GM21526 (cell line): ENCODE data around the gene HIVEP3.

Experiments used
- ATAC-seq: cut with Tn5 transposase; IDR thresholded peaks from one replicate; pipeline ENCODE4 v1.9.1; 2021; ENCODE audit warnings: moderate library complexity; ENCODE audit not compliant: unreplicated experiment, low FRiP score

Gene HIVEP3

DNA sequence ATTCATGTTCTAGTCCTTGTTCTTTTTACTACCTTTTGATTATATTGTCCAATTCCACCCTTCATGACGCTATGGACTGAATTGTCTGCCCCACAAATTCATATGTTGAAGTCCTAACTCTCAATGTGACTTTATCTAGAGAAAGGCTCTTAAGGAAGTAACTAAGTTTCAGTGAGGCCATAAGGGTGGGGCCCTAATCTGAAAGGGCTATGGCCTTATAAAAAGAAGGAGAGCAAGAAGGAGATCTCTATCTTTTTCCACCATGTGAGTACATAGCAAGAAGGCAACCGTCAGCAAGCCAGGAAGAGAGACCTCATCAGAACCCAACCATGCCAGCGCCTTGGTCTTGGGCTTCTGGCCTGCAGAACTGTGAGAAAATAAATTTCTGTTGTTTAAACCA, 95.9 kb downstream of the HIVEP3 start:
- no peak for ATAC-seq

DNA sequence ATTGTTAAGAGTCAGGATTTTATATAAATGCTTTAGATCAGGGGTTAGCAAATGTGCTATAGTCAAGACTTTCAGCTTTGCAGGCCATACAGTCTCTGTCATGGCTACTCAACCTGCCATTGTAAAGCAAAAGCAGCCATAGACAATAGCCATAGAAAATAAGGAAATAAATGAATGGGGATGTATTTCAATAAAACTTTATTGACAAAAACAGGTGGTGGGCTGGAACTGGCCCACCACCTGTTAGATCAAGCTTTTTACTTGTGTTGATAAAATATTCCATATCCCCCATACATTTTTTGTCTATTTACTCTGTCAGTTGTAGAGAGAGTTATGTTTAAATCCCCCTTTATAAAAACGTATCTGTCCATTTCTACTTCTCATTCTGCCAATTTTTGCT, 98.9 kb downstream of the HIVEP3 start:
- no peak for ATAC-seq

DNA sequence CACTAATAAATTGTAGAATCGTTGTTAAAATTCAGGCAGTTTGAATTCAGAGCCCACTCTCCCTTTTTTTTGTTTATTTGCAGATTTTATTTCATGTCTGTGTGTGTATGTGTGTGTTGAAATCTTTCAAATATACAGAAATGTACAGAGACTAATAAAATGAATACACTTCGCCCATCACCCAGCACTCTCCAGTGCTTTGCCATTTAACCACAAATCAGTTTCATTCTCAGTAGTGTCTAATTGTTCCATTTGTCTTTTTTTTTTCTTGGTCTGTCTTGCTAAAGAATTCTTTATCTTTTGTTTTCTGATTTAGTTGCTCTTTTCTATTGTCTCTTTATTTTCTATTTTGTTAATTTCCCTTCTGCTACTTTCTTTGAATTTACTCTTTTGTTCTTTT, 99.7 kb downstream of the HIVEP3 start:
- ATAC-seq, result no peak

DNA sequence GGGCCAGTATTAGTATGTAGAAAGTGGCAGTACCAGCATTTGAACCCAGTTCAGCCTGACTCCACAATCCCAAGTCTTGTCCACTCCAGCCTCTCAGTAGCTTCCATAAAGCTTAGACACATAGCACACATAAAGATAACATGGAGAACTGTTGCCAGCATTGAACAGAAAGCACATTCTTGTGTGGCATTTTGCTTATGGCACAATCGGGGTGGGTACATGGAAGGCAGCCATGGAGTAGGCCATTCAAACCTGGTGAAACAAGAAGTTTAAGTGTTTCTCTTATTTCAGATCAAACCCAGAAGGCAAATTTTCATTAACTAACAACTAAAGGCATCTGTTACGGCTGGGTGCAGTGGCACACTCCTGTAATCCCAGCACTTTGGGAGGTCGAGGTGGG, 102.7 kb downstream of the HIVEP3 start:
- no peak for ATAC-seq

DNA sequence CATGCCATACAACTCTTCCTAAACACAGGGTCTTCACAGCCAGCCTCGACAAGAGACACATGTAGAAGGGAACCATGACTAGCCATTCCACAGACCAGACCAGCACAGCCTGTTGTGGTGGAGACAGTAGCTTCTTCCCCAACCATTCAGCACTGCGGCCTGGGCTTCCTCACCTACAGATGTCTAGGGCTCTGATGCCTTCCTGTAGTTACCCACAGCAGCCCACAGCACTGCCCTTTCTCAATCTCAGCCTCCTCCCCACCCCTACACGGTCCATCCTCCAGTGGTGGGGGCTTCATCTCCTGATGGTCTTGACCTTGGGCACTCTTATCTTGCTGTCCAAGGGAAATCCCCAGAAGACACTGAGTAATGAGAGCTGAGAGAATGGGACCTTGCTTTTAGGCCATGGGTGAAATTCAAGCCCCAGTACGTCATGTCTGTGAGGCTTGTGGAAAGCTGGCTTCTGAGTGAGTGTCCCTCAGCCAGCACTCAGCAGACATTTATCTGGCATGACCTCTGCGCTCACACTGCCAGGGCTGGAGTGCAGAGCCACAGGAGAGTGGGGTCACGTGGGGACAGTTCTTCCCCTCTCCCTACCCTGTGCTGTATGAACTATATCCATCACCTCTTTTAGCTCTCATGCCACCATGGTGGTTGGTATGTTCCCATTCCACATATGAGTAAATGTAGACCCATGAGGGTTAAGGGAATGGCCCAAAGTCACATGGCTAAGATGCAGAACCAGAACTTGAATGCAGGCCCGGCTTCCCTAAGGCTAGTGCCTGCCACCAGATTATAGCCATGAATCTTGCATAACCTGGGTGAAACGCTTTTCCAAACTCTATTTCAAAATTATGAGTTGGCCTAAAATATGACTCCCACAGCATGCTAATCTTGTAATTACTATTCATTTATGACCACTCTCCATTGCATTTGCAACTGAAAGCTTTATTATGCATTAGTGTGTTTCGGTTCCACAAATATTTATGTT, 104.7 kb downstream of the HIVEP3 start:
- no peak for ATAC-seq

DNA sequence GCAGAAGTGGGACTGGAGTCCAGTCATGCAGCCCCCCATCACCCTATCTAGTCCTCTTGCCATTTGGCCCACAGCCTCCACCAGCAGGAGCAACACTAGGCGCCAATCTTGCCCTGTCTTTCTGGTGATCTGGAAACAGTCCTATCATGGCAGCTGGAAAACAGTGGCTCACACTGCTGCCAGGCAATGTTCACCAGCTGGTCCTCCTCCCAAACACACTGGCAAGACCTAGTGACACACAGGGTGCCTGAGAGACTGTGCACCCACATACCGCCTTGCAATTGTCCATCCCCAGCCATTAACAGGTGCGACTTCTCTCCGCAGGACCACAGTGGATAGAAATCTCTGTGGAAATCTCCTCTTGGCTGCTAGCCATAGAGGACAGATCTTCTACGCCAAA, 105.5 kb downstream of the HIVEP3 start:
- ATAC-seq, result no peak

- ATAC-seq, result no peak
Observed at GRCh38 chr1:41812453-41812852, 106.3 kb downstream of the HIVEP3 start.

- no peak for ATAC-seq
Observed at GRCh38 chr1:41812051-41812450, 106.7 kb downstream of the HIVEP3 start.

DNA sequence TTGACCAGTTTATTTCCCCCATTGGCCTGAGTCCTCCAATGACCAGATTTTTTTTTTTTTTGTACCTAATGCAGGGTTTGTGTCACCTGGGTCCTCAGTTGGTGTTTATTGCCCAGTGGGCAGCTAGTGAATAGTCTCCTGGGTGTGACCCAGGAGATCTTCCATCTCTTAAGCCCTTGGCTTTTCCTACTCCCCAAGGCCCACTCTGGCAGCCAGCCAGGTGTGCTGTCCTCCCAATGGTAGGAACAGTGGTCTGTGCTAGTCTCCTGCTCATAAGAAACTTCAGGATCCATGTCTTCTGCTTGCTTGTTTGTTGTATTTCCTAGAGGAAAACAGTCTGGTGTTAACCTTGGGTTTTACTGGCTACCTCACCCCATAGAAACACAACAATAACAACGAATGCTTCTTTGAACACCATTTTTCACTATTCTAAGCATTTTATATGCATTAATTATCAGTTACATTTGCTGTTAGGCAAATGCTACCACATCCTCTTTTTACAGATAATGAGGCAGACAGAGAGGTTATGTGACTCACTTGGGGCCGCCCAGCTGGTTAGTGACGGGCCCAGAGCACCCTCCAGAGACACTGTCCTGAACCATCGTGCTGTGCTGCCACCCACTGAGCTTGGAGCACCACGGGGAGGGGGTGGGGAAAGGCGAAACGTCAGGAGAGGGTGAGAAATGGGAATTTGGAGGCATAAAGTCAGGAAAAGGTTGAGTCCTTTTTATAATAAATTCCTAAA, 107.5 kb downstream of the HIVEP3 start:
- no peak for ATAC-seq

- ATAC-seq, result no peak
Observed at GRCh38 chr1:41810446-41810845, 108.3 kb downstream of the HIVEP3 start.

DNA sequence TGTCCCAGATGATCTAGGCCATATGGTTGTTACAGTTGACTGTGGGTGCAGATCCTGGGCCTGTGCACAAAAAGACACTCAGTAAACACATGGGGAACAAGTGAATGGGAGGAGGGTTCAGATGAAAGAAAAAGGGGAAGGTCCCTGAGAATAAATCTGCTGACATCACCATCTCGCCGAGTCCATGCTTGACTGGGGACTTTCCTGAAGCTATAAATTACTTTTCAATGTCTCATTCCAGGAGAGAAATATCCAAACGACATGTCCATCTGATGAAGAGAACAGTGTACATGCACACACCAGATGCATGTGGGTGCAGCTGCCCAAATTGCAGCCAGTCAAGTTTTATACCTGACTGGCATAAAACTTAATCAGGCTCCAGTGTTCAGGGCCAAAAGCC, 109.0 kb downstream of the HIVEP3 start:
- ATAC-seq, result no peak

GRCh38 chr1:41807390-41807789, 111.3 kb downstream of the HIVEP3 start:
- ATAC-seq, result no peak

DNA sequence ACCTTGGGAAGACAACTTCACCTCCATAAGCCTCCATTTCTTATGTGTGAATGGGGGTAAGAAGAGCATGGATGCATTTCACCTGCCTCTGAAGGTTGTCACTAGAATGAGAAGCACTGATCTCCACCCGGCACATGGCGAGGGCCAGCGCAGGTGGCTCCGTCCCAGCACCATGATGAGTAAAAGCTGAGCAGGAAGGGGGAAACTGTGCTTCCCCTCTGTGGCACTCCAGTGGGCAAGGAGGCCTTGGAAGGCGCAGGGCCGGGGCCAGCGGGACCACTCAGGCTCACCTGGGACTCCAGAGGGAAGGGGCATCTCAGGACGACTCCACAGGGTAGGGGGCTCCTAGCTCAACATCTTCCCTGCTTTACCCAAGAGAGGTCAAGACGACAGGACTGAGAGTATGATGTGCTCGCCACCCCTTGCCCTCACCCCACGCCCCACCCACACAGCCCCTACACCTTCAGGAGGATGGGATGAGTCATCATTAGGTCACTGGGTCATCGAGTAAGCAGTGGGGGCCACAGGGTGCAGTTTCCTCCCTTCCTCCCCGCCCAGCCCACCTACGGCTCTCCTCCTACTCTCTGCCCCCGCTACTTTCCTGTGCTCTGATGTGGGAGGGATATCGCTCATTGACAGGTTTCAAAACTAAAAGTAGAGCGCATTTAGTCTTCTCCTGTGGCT, 112.1 kb downstream of the HIVEP3 start:
- no peak for ATAC-seq

DNA sequence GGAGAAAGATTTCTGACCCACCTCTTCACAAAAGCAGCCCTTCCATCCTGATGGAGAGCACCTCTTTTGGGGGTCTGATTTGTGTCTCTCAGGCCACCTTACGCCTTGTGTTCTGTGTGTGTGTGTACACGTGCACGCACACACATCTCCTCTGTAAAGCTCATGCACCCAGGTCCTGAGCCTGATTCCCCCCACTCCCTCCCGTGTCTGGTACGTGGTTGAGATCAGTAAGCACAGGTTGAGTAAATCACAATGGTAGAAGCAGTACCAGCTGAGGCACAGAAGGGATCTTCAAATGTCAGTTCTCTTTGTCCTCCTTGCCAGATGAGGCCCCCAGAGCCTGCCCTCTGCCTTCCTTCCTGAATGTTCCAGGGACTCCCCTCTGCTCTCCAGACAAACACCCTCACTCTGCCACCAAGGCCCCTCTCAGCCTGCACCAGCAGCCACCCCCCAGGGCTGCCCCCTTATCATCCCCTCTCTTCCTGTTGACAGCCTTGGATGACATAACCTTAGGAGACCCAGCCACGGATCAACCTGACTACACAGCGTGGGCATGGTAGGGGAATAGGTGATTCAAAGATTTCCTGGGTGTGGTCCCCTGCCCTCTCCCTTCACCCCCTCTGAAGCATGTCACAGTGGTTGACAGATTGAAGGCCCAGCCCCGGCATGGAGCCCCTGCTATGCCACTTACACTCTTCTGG, 112.8 kb downstream of the HIVEP3 start:
- ATAC-seq, result no peak

DNA sequence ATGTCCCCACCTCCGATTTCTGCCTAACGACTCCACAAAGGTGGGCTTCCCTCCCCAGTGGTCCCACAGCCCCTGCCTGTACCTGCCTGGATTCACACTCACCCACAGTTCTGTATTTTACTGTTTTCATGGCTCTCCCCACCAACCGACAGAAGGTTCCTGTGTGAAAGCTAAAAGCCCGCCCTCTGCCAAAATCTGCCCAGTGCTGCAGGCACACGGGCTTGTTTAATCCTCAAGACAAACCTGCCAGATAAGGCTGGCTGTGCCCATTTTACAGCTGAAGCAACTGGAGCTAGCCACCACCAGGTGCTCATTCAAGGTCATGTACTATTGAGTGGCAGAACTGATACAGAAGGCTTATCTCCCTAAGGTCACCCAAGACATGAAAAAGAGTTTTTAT, 114.5 kb downstream of the HIVEP3 start:
- ATAC-seq, result no peak

GRCh38 chr1:41803656-41804055, 115.1 kb downstream of the HIVEP3 start:
- no peak for ATAC-seq

DNA sequence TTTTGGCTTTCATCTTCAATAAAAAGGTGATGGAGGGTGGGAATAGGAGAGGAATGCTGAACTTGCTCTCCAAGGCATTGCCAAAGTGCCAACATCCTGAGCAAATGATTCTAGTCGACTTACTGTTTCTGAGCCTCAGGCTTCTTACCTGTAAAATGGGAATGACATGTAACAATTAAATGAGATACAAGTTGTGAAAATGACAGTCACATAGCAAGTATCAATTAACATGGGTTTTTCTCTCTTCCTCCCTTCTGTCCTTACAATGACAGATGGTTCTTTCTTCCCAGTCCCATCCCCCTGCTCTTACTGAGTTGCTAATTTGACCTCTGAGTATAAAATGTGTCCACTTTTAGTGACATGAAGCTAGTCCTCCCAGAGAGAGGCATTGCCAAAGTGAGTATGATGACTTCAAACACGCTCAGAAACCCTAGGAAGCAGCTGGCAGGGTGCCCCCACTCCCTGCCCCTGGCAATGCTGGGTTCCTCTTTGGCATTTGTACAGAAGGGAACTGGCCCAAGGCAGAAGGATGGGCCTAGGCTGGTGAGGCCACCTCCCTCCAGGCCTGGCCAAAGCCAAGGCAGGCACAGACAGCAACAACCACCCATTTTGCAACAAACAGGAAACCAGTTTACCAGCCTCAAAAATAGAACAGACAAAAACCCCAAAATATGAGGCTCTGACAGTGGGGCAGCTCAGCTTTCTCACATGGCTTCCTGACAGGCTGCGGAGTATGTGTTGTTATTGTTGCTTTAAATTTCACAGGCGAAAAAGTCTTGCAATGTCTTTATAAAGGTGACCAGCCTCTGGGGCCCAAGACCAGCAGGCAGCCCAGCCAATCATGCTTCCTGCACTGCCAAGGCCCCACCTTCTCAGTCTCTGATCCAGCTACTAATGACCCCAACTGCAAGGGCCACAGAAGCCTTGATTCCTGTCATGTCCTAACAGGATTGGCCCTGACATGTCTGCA, 115.9 kb downstream of the HIVEP3 start:
- no peak for ATAC-seq

- no peak for ATAC-seq
Observed at GRCh38 chr1:41800311-41800829, 118.4 kb downstream of the HIVEP3 start.

DNA sequence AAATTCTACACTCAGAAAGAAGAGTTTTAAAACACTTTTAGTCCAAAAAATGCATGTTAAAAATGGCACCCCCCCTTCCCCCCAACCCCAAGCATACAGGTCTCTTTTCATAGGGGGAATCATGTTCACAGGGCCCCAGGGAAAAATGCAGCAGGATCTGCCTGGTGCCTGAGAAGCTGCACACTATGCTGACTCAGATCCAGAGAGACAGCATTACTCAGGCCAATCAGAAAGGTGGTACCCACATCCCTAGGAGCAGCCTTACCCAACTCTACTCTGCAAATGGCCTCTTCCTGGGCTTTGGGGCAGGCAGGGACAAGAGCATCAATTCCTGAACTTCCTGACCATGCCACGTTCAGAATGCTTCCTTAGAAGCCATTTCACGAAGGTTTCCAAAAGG, 119.0 kb downstream of the HIVEP3 start:
- ATAC-seq, result no peak
